ENCODE data around the gene KBTBD8.

Gene KBTBD8

GRCh38 chr3:67000009-67000408, 1.9 kb downstream of the KBTBD8 start:
- peaks cover 9% of the 10 kb centered on the region for H3K27me3 ChIP-seq (ENCODE audit: control insufficient read depth, insufficient read depth, low read length)
- H3K9ac ChIP-seq (ENCODE audit: low read length), result no peak overlapping the region
- no peak overlapping the region for H3K27ac ChIP-seq (ENCODE audit: low read length)
- no peaks in the 10 kb centered on the region for H3K9me3 ChIP-seq (ENCODE audit: control insufficient read depth, low read depth, low read length)
- H3K36me3 ChIP-seq (ENCODE audit: control insufficient read depth, low read depth, low read length), result peaks cover 18% of the 10 kb centered on the region
- no peak overlapping the region for H3K4me3 ChIP-seq (ENCODE audit: low read length)
- peaks cover 10% of the 10 kb centered on the region for H3K4me1 ChIP-seq (ENCODE audit: control insufficient read depth, low read depth, low read length)

- H3K4me3 ChIP-seq (ENCODE audit: low read length), result no peak overlapping the region
- no peak overlapping the region for H3K9ac ChIP-seq (ENCODE audit: low read length)
- peaks cover 9% of the 10 kb centered on the region for H3K27me3 ChIP-seq (ENCODE audit: control insufficient read depth, insufficient read depth, low read length)
- H3K9me3 ChIP-seq (ENCODE audit: control insufficient read depth, low read depth, low read length), result no peaks in the 10 kb centered on the region
- peaks cover 20% of the 10 kb centered on the region for H3K36me3 ChIP-seq (ENCODE audit: control insufficient read depth, low read depth, low read length)
- no peak overlapping the region for H3K27ac ChIP-seq (ENCODE audit: low read length)
- peaks cover 10% of the 10 kb centered on the region for H3K4me1 ChIP-seq (ENCODE audit: control insufficient read depth, low read depth, low read length)
These were observed 3.2 kb downstream of the KBTBD8 start for GRCh38 chr3:67001086-67001861.

GRCh38 chr3:67005974-67006373, 7.9 kb downstream of the KBTBD8 start:
- H3K4me3 ChIP-seq (ENCODE audit: low read length), result no peak overlapping the region
- H3K27ac ChIP-seq (ENCODE audit: low read length), result no peak overlapping the region
- no peak overlapping the region for H3K9ac ChIP-seq (ENCODE audit: low read length)
- H3K36me3 ChIP-seq (ENCODE audit: control insufficient read depth, low read depth, low read length), result peaks cover 31% of the 10 kb centered on the region
- H3K4me1 ChIP-seq (ENCODE audit: control insufficient read depth, low read depth, low read length), result peaks cover 10% of the 10 kb centered on the region
- H3K9me3 ChIP-seq (ENCODE audit: control insufficient read depth, low read depth, low read length), result no peaks in the 10 kb centered on the region
- H3K27me3 ChIP-seq (ENCODE audit: control insufficient read depth, insufficient read depth, low read length), result no peaks in the 10 kb centered on the region

- Histone ChIP-seq H3K9ac (ENCODE audit: low read length) (no peak overlapping the region), H3K36me3 (ENCODE audit: control insufficient read depth, low read depth, low read length) (peaks cover 31% of the 10 kb centered on the region), H3K27me3 (ENCODE audit: control insufficient read depth, insufficient read depth, low read length) (no peaks in the 10 kb centered on the region), H3K4me1 (ENCODE audit: control insufficient read depth, low read depth, low read length) (peaks cover 10% of the 10 kb centered on the region), H3K9me3 (ENCODE audit: control insufficient read depth, low read depth, low read length) (no peaks in the 10 kb centered on the region), H3K4me3 (ENCODE audit: low read length) (no peak overlapping the region), H3K27ac (ENCODE audit: low read length) (no peak overlapping the region)
These were observed 8.4 kb downstream of the KBTBD8 start for GRCh38 chr3:67006460-67006859.

- Histone ChIP-seq H3K36me3 (ENCODE audit: control insufficient read depth, low read depth, low read length) (peaks cover 24% of the 10 kb centered on the region), H3K9me3 (ENCODE audit: control insufficient read depth, low read depth, low read length) (no peaks in the 10 kb centered on the region), H3K9ac (ENCODE audit: low read length) (no peak overlapping the region)
These were observed 10.3 kb downstream of the KBTBD8 start for GRCh38 chr3:67008388-67008787.

GRCh38 chr3:67009716-67010115, 11.6 kb downstream of the KBTBD8 start:
- peaks cover 12% of the 10 kb centered on the region for H3K4me1 ChIP-seq (ENCODE audit: control insufficient read depth, low read depth, low read length)
- peaks cover 16% of the 10 kb centered on the region for H3K36me3 ChIP-seq (ENCODE audit: control insufficient read depth, low read depth, low read length)
- no peak overlapping the region for H3K4me3 ChIP-seq (ENCODE audit: low read length)
- H3K9ac ChIP-seq (ENCODE audit: low read length), result no peak overlapping the region
- H3K27me3 ChIP-seq (ENCODE audit: control insufficient read depth, insufficient read depth, low read length), result no peaks in the 10 kb centered on the region
- H3K9me3 ChIP-seq (ENCODE audit: control insufficient read depth, low read depth, low read length), result no peaks in the 10 kb centered on the region
- no peak overlapping the region for H3K27ac ChIP-seq (ENCODE audit: low read length)

More at GRCh38 chr3:67008388-67008787, 10.3 kb downstream of the KBTBD8 start:
- Histone ChIP-seq H3K4me1 (ENCODE audit: control insufficient read depth, low read depth, low read length) (peaks cover 12% of the 10 kb centered on the region), H3K27ac (ENCODE audit: low read length) (no peak overlapping the region), H3K27me3 (ENCODE audit: control insufficient read depth, insufficient read depth, low read length) (no peaks in the 10 kb centered on the region), H3K4me3 (ENCODE audit: low read length) (no peak overlapping the region)

GRCh38 chr3:67011414-67012131, 13.5 kb downstream of the KBTBD8 start:
- no peak overlapping the region for H3K9ac ChIP-seq (ENCODE audit: low read length)
- no peaks in the 10 kb centered on the region for H3K9me3 ChIP-seq (ENCODE audit: control insufficient read depth, low read depth, low read length)
- H3K4me1 ChIP-seq (ENCODE audit: control insufficient read depth, low read depth, low read length), result peaks cover 12% of the 10 kb centered on the region
- no peak overlapping the region for H3K27ac ChIP-seq (ENCODE audit: low read length)
- no peak overlapping the region for H3K4me3 ChIP-seq (ENCODE audit: low read length)
- no peaks in the 10 kb centered on the region for H3K27me3 ChIP-seq (ENCODE audit: control insufficient read depth, insufficient read depth, low read length)
- H3K36me3 ChIP-seq (ENCODE audit: control insufficient read depth, low read depth, low read length), result peaks cover 12% of the 10 kb centered on the region

- Histone ChIP-seq H3K9ac (ENCODE audit: low read length) (no peak overlapping the region), H3K27me3 (ENCODE audit: control insufficient read depth, insufficient read depth, low read length) (no peaks in the 10 kb centered on the region), H3K27ac (ENCODE audit: low read length) (no peak overlapping the region), H3K36me3 (ENCODE audit: control insufficient read depth, low read depth, low read length) (peaks cover 12% of the 10 kb centered on the region), H3K4me3 (ENCODE audit: low read length) (no peak overlapping the region), H3K9me3 (ENCODE audit: control insufficient read depth, low read depth, low read length) (no peaks in the 10 kb centered on the region), H3K4me1 (ENCODE audit: control insufficient read depth, low read depth, low read length) (peaks cover 18% of the 10 kb centered on the region)
These were observed 14.5 kb downstream of the KBTBD8 start for GRCh38 chr3:67012564-67012963.

- Histone ChIP-seq H3K9me3 (ENCODE audit: control insufficient read depth, low read depth, low read length) (no peaks in the 10 kb centered on the region), H3K4me1 (ENCODE audit: control insufficient read depth, low read depth, low read length) (peaks cover 15% of the 10 kb centered on the region), H3K27me3 (ENCODE audit: control insufficient read depth, insufficient read depth, low read length) (no peaks in the 10 kb centered on the region), H3K36me3 (ENCODE audit: control insufficient read depth, low read depth, low read length) (no peaks in the 10 kb centered on the region), H3K9ac (ENCODE audit: low read length) (no peak overlapping the region), H3K4me3 (ENCODE audit: low read length) (no peak overlapping the region), H3K27ac (ENCODE audit: low read length) (no peak overlapping the region)
These were observed 17.8 kb downstream of the KBTBD8 start for GRCh38 chr3:67015702-67016484.

GRCh38 chr3:67016522-67017080, 18.5 kb downstream of the KBTBD8 start:
- Histone ChIP-seq H3K27ac (ENCODE audit: low read length) (no peak overlapping the region), H3K36me3 (ENCODE audit: control insufficient read depth, low read depth, low read length) (no peaks in the 10 kb centered on the region), H3K27me3 (ENCODE audit: control insufficient read depth, insufficient read depth, low read length) (no peaks in the 10 kb centered on the region), H3K4me3 (ENCODE audit: low read length) (no peak overlapping the region), H3K9me3 (ENCODE audit: control insufficient read depth, low read depth, low read length) (no peaks in the 10 kb centered on the region), H3K9ac (ENCODE audit: low read length) (no peak overlapping the region), H3K4me1 (ENCODE audit: control insufficient read depth, low read depth, low read length) (peaks cover 8% of the 10 kb centered on the region)

GRCh38 chr3:67017211-67017610, 19.1 kb downstream of the KBTBD8 start:
- no peak overlapping the region for H3K9ac ChIP-seq (ENCODE audit: low read length)
- H3K4me3 ChIP-seq (ENCODE audit: low read length), result no peak overlapping the region
- no peaks in the 10 kb centered on the region for H3K27me3 ChIP-seq (ENCODE audit: control insufficient read depth, insufficient read depth, low read length)
- H3K27ac ChIP-seq (ENCODE audit: low read length), result no peak overlapping the region
- no peaks in the 10 kb centered on the region for H3K36me3 ChIP-seq (ENCODE audit: control insufficient read depth, low read depth, low read length)
- H3K9me3 ChIP-seq (ENCODE audit: control insufficient read depth, low read depth, low read length), result no peaks in the 10 kb centered on the region
- H3K4me1 ChIP-seq (ENCODE audit: control insufficient read depth, low read depth, low read length), result peaks cover 5% of the 10 kb centered on the region

Measured in iPS-18a (cell line).